Liver (tissue), 9 donors: Measurements from ENCODE around the gene VNN1. TPM values are rescaled to one million over a fixed set of nuclear protein-coding genes. Genes with fewer than 3 reads are reported as not detected.

ENCODE experiments used
- DNase-seq: peaks from one replicate; pipeline ENCODE4 v3.0.0-alpha.2; 2017; ENCODE audit warnings: low spot score
- H3K27ac ChIP-seq, 2 donors: one replicate each; pipeline ENCODE4 v1.7.0; 2013; ENCODE audit warnings: inconsistent platforms in 2 of 2, low read length in 2 of 2, control low read depth in 1 of 2, low read depth in 1 of 2, mild to moderate bottlenecking in 1 of 2
- H3K27me3 ChIP-seq, 4 donors: one replicate each; pipeline versions ENCODE4 v1.6.1 to v1.7.0; 2013; ENCODE audit warnings: low read length in 3 of 4, inconsistent platforms in 1 of 4, mild to moderate bottlenecking in 1 of 4, moderate library complexity in 1 of 4; ENCODE audit not compliant: control insufficient read depth in 4 of 4, insufficient read depth in 4 of 4
- H3K36me3 ChIP-seq, 4 donors: one replicate each; pipeline versions ENCODE4 v1.6.1 to v1.7.0; 2013; ENCODE audit warnings: low read length in 3 of 4, mild to moderate bottlenecking in 3 of 4, low read depth in 1 of 4, moderate library complexity in 1 of 4; ENCODE audit not compliant: control insufficient read depth in 4 of 4, insufficient read depth in 3 of 4
- H3K4me1 ChIP-seq, 4 donors: one replicate each; pipeline versions ENCODE4 v1.6.1 to v1.7.0; 2013; ENCODE audit warnings: low read length in 3 of 4, mild to moderate bottlenecking in 3 of 4, moderate library complexity in 1 of 4; ENCODE audit not compliant: control insufficient read depth in 4 of 4, insufficient read depth in 4 of 4
- H3K4me3 ChIP-seq, 3 donors: one replicate each; pipeline versions ENCODE4 v1.6.1 to v1.7.0; 2013; ENCODE audit warnings: low read length in 3 of 3, control low read depth in 1 of 3, low read depth in 1 of 3, mild to moderate bottlenecking in 1 of 3
- H3K9ac ChIP-seq, 2 donors: one replicate each; pipeline ENCODE4 v1.7.0; 2013; ENCODE audit warnings: low read length in 2 of 2, mild to moderate bottlenecking in 2 of 2, moderate library complexity in 2 of 2, control low read depth in 1 of 2, low read depth in 1 of 2
- H3K9me3 ChIP-seq, 4 donors: one replicate each; pipeline versions ENCODE4 v1.6.1 to v1.7.0; 2013; ENCODE audit warnings: low read length in 3 of 4; ENCODE audit not compliant: control insufficient read depth in 4 of 4
- GABPA ChIP-seq, 2 donors: IDR thresholded peaks in 1 of 2; conservative IDR thresholded peaks in 1 of 2; 2 replicates each; pipeline ENCODE4 v1.6.1; 2016; ENCODE audit warnings: antibody characterized with exemption in 2 of 2, mild to moderate bottlenecking in 1 of 2, moderate library complexity in 1 of 2
- HNF4A ChIP-seq, 2 donors: conservative IDR thresholded peaks; 2 replicates each; pipeline ENCODE4 v1.6.1; 2016; ENCODE audit warnings: antibody characterized with exemption in 2 of 2, mild to moderate bottlenecking in 2 of 2
- HNF4G ChIP-seq: IDR thresholded peaks from 2 replicates; pipeline ENCODE4 v1.6.1; 2016; ENCODE audit warnings: antibody characterized with exemption
- JUND ChIP-seq, 2 donors: IDR thresholded peaks; 2 replicates each; pipeline ENCODE4 v1.6.1; 2016; ENCODE audit warnings: antibody characterized with exemption in 2 of 2
- NR2F2 ChIP-seq: IDR thresholded peaks from 2 replicates; pipeline ENCODE4 v1.6.1; 2016; ENCODE audit warnings: antibody characterized with exemption
- RAD21 ChIP-seq, 2 donors: IDR thresholded peaks; 2 replicates each; pipeline ENCODE4 v1.6.1; 2016; ENCODE audit warnings: antibody characterized with exemption in 2 of 2, mild to moderate bottlenecking in 2 of 2
- RXRA ChIP-seq, 2 donors: IDR thresholded peaks; 2 replicates each; pipeline ENCODE4 v1.6.1; 2017 to 2018; ENCODE audit warnings: antibody characterized with exemption in 2 of 2, mild to moderate bottlenecking in 1 of 2
- SP1 ChIP-seq: IDR thresholded peaks from 2 replicates; pipeline ENCODE4 v1.6.1; 2018; ENCODE audit warnings: antibody characterized with exemption, mild to moderate bottlenecking
- TAF1 ChIP-seq: conservative IDR thresholded peaks from 2 replicates; pipeline ENCODE4 v1.6.1; 2016; ENCODE audit warnings: antibody characterized with exemption, mild to moderate bottlenecking
- YY1 ChIP-seq: IDR thresholded peaks from 2 replicates; pipeline ENCODE4 v1.6.1; 2016; ENCODE audit warnings: antibody characterized with exemption, mild to moderate bottlenecking
- WGBS: extraction: QIAGEN DNeasy Blood & Tissue Kit; methylation state at CpG from one replicate; pipeline ENCODE4 v1.1.7; 2013; 5-methylcytosine and 5-hydroxymethylcytosine counted together
- polyA plus RNA-seq, 2 donors: library from polyadenylated mRNA; stranded (reverse) in 1 of 2; unstranded in 1 of 2; fragments of 200-250 nt in 1 of 2; fragments of >200 nt in 1 of 2; fragmentation: Nextera tagmentation in 1 of 2; extraction: Ambion mirVana in 1 of 2; gene quantifications; one replicate each; pipeline versions ENCODE4 v1.2.1 to v1.2.3, GENCODE V29; 2013 to 2015
- total RNA-seq, 2 donors: library from RNA; depleted of rRNA; stranded (reverse); fragments of >200 nt; gene quantifications; one replicate each; pipeline ENCODE4 v1.2.3, GENCODE V29; 2014
- TF ChIP-seq, protein P1 (sequence below): IDR thresholded peaks from 2 replicates; pipeline ENCODE4 v1.6.1; 2016; ENCODE audit warnings: antibody characterized with exemption
- TF ChIP-seq, protein P2 (sequence below): fragments of 150-350 bp; IDR thresholded peaks from 2 replicates; pipeline ENCODE4 v1.5.1; 2017; ENCODE audit warnings: improper control_type of control experiment, low read depth, low read length; ENCODE audit not compliant: missing input control
- TF ChIP-seq, protein P3 (sequence below): IDR thresholded peaks from 2 replicates; pipeline ENCODE4 v1.6.1; 2016; ENCODE audit warnings: antibody characterized with exemption
- TF ChIP-seq, protein P4 (sequence below): IDR thresholded peaks from 2 replicates; pipeline ENCODE4 v1.6.1; 2016; ENCODE audit warnings: antibody characterized with exemption, mild to moderate bottlenecking
- donor health status: healthy.
- donor health status: healthy.
- donor health status: healthy.
- donor health status: healthy.
- donor health status: healthy.

VNN1 gene
- total and polyA plus RNA-seq, 4 donors, result 2.7 to 132 (median 58.8) TPM

DNA sequence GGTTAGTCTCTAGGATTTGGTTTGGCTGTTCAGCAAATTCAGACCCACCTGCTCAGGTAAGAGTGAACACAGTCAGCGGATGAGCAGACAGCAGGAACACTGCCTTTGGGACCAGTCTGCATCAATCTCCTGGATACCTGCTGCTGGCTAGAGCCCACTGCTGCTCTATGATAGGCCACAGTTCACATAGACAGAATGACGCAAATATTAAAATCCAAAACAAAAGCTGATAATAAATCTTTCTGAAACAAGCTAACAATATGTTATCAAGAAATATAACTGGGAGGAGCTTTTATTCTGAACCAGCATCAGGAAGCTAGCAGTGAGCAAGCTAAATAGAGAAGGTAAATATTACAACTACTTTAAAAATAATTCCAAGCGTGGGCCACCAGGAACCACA lies 54.8 kb downstream of the VNN1 start, which contains the start of gene TAAR1:
Gene TAAR1, minus strand, starts transcription at position 101 of the 400 bp plus-strand sequence. CDS start 13,179 bp downstream, outside the sequence.
- Histone ChIP-seq H3K27ac (no peak within 1 kb of the TSS), H3K36me3 (no peaks in the 10 kb centered on the region), H3K9me3 (no peaks in the 10 kb centered on the region), H3K27me3 (no peaks in the 10 kb centered on the region), H3K9ac (no peak within 1 kb of the TSS), H3K4me1 (no peaks in the 10 kb centered on the region), H3K4me3 (no peak within 1 kb of the TSS)
- TF ChIP-seq TAF1, result no peak
- no peak for DNase-seq
- 80% methylated on average over 3 of the region's 3 CpGs for WGBS

DNA sequence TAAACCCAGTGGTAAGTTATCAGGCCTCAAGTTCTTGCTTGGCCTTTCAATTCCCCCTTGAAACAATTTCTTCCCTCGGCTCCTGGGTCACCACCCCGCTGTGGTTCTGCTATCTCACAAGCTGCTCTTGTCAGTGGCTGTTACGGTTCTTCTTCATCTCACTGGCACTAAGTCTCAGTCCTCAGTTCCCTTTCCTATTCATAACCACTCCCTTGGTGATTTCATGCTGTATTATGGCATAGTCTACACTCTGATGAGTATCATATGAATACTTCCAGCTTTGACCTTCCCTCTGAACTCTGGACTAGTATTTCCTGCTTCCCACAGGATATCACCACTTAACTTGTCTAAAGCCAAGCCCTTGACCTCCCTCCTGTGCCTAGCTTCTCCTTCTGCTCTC lies 62.8 kb downstream of the VNN1 start:
- H3K4me3 ChIP-seq, result no peak overlapping the region
- no peaks in the 10 kb centered on the region for H3K27me3 ChIP-seq
- H3K9me3 ChIP-seq, result no peaks in the 10 kb centered on the region
- DNase-seq, result no peak
- H3K36me3 ChIP-seq, result no peaks in the 10 kb centered on the region
- H3K27ac ChIP-seq, result no peak overlapping the region
- WGBS, result 85% methylated on average over 3 of the region's 3 CpGs
- H3K9ac ChIP-seq, result no peak overlapping the region
- TF ChIP-seq SP1, result no peak
- no peak for TF ChIP-seq HNF4G
- TF ChIP-seq JUND (IDR thresholded peaks at IDR 0.05), result no peak
- TF ChIP-seq RXRA (IDR thresholded peaks at IDR 0.05), result no peak
- TF ChIP-seq GABPA (IDR thresholded peaks at IDR 0.05 in 1 of 2, conservative IDR thresholded peaks at IDR 0.05 in 1 of 2), result no peak
- TF ChIP-seq HNF4A (conservative IDR thresholded peaks at IDR 0.05), result no peak
- TF ChIP-seq, protein P1, sequence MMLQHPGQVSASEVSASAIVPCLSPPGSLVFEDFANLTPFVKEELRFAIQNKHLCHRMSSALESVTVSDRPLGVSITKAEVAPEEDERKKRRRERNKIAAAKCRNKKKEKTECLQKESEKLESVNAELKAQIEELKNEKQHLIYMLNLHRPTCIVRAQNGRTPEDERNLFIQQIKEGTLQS, result no peak
- TF ChIP-seq, protein P2, sequence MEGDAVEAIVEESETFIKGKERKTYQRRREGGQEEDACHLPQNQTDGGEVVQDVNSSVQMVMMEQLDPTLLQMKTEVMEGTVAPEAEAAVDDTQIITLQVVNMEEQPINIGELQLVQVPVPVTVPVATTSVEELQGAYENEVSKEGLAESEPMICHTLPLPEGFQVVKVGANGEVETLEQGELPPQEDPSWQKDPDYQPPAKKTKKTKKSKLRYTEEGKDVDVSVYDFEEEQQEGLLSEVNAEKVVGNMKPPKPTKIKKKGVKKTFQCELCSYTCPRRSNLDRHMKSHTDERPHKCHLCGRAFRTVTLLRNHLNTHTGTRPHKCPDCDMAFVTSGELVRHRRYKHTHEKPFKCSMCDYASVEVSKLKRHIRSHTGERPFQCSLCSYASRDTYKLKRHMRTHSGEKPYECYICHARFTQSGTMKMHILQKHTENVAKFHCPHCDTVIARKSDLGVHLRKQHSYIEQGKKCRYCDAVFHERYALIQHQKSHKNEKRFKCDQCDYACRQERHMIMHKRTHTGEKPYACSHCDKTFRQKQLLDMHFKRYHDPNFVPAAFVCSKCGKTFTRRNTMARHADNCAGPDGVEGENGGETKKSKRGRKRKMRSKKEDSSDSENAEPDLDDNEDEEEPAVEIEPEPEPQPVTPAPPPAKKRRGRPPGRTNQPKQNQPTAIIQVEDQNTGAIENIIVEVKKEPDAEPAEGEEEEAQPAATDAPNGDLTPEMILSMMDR, result no peak
- TF ChIP-seq, protein P3, sequence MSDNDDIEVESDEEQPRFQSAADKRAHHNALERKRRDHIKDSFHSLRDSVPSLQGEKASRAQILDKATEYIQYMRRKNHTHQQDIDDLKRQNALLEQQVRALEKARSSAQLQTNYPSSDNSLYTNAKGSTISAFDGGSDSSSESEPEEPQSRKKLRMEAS, result no peak
- TF ChIP-seq, protein P4, sequence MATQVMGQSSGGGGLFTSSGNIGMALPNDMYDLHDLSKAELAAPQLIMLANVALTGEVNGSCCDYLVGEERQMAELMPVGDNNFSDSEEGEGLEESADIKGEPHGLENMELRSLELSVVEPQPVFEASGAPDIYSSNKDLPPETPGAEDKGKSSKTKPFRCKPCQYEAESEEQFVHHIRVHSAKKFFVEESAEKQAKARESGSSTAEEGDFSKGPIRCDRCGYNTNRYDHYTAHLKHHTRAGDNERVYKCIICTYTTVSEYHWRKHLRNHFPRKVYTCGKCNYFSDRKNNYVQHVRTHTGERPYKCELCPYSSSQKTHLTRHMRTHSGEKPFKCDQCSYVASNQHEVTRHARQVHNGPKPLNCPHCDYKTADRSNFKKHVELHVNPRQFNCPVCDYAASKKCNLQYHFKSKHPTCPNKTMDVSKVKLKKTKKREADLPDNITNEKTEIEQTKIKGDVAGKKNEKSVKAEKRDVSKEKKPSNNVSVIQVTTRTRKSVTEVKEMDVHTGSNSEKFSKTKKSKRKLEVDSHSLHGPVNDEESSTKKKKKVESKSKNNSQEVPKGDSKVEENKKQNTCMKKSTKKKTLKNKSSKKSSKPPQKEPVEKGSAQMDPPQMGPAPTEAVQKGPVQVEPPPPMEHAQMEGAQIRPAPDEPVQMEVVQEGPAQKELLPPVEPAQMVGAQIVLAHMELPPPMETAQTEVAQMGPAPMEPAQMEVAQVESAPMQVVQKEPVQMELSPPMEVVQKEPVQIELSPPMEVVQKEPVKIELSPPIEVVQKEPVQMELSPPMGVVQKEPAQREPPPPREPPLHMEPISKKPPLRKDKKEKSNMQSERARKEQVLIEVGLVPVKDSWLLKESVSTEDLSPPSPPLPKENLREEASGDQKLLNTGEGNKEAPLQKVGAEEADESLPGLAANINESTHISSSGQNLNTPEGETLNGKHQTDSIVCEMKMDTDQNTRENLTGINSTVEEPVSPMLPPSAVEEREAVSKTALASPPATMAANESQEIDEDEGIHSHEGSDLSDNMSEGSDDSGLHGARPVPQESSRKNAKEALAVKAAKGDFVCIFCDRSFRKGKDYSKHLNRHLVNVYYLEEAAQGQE, result no peak
- no peak for TF ChIP-seq TAF1
- no peak for TF ChIP-seq NR2F2
- no peak for TF ChIP-seq YY1
- no peak for TF ChIP-seq RAD21 (IDR thresholded peaks at IDR 0.05)
- H3K4me1 ChIP-seq, result no peaks in the 10 kb centered on the region
